ENCODE results near the gene SLC22A23.

DNA sequence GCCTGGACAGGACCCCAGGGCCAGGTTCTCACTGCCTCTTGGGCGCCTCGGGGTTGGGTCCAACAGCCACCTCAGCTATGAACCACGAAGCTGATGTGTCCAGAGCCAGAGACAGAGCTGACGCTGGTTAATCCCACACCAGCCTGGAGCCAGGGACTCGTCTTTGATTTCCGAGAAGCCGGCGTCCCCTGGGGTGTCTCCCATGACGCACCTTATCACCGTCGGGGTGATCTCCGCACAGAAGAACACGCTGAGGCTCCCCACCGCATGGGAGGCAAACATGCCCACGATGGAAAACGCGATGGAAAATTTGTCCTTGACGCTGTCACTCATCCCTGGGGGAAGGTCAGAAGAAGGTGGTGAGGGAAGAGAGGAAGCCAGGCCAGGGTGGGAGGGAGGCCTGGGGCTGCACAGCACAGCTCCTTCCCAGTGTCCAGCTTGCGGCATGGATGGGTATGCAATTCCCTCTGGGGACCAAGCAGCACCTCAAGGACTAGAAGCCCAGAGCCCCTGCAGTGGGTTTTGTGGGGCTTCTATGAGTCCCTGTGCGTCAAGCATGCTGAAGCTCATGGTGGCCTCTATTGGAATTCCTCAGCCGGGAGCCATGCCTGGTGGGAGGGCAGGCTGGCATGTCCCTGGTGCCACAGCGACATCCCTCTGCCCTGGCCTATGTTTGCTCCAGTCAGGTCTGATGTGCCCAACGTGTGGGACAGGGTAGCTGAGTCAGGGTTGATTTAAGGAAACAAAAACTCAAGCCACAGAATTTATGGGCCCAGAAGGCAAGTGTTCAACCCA is 173.0 kb downstream of the SLC22A23 start:
- TF ChIP-seq EZH2phosphoT487 (IDR thresholded peaks at IDR 0.05; ENCODE audit: insufficient read depth, low read depth) (no peak), EZH2 (IDR thresholded peaks at IDR 0.05; ENCODE audit: insufficient read depth, poor library complexity, severe bottlenecking) (no peak)
